A673 (cell line): ENCODE results near the gene NBAS.

ENCODE experiments used
- EZH2 ChIP-seq: fragments of 200-600 bp; sonication (generic); IDR thresholded peaks from 2 replicates; pipeline ENCODE4 v1.6.1; 2017; ENCODE audit warnings: borderline replicate concordance, low read depth, mild to moderate bottlenecking, mixed read lengths, antibody characterized with exemption, low read length; ENCODE audit not compliant: poor library complexity, severe bottlenecking
- TF ChIP-seq, protein P1 (sequence below): fragments of 300-800, 200-600 bp; sonication (generic); conservative IDR thresholded peaks from 2 replicates; pipeline ENCODE4 v1.5.1; 2017; ENCODE audit warnings: low read depth, mild to moderate bottlenecking, antibody characterized with exemption, low read length, moderate library complexity, mixed read lengths

- TF ChIP-seq, protein P1, sequence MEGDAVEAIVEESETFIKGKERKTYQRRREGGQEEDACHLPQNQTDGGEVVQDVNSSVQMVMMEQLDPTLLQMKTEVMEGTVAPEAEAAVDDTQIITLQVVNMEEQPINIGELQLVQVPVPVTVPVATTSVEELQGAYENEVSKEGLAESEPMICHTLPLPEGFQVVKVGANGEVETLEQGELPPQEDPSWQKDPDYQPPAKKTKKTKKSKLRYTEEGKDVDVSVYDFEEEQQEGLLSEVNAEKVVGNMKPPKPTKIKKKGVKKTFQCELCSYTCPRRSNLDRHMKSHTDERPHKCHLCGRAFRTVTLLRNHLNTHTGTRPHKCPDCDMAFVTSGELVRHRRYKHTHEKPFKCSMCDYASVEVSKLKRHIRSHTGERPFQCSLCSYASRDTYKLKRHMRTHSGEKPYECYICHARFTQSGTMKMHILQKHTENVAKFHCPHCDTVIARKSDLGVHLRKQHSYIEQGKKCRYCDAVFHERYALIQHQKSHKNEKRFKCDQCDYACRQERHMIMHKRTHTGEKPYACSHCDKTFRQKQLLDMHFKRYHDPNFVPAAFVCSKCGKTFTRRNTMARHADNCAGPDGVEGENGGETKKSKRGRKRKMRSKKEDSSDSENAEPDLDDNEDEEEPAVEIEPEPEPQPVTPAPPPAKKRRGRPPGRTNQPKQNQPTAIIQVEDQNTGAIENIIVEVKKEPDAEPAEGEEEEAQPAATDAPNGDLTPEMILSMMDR = no peak
- TF ChIP-seq EZH2 = no peak
Observed at GRCh38 chr2:15127301-15127700, 433.8 kb downstream of the NBAS start.
